PFSK-1 (cell line): ENCODE measurements around the gene PERM1.

ENCODE experiments used
- POLR2AphosphoS5 ChIP-seq: IDR thresholded peaks from 2 replicates; pipeline ENCODE4 v1.6.1; 2012; ENCODE audit warnings: low read depth, mild to moderate bottlenecking, control low read depth, low read length, moderate library complexity
- REST ChIP-seq, 2 experiments: IDR thresholded peaks; 2 replicates each; pipeline versions ENCODE4 v1.6.1 to v1.8.0; 2011 to 2012; ENCODE audit warnings: low read depth in 2 of 2, low read length in 2 of 2, control low read depth in 1 of 2, inconsistent platforms in 1 of 2, mild to moderate bottlenecking in 1 of 2, moderate library complexity in 1 of 2; ENCODE audit not compliant: insufficient read depth in 1 of 2
- SIN3A ChIP-seq: IDR thresholded peaks from 2 replicates; pipeline ENCODE4 v1.6.1; 2012; ENCODE audit warnings: mild to moderate bottlenecking, low read length, moderate library complexity, borderline replicate concordance; ENCODE audit not compliant: insufficient read depth
- TAF1 ChIP-seq: IDR thresholded peaks from 2 replicates; pipeline ENCODE4 v1.6.1; 2012; ENCODE audit warnings: low read length, control low read depth, borderline replicate concordance; ENCODE audit not compliant: insufficient read depth

GRCh38 chr1:997713-997992, 15.8 kb upstream of the PERM1 start:
- TF ChIP-seq SIN3A = no peak
- no peak for TF ChIP-seq REST (IDR thresholded peaks at IDR 0.05; ENCODE audit: insufficient read depth in 1 of 2, low read depth in 2 of 2, low read length in 2 of 2)
- TF ChIP-seq POLR2AphosphoS5 = no peak
- no peak for TF ChIP-seq TAF1
